ENCODE results near the gene SPATA24.

Gene SPATA24

GRCh38 chr5:139386050-139386438, 17.8 kb downstream of the SPATA24 start:
- DNase-seq (ENCODE audit: insufficient read length, low spot score) (no peak), FAIRE-seq (no peak)
- no peak for TF ChIP-seq POLR2A (IDR thresholded peaks at IDR 0.05; ENCODE audit: low read depth, low read length)

GRCh38 chr5:139385061-139386049, 18.5 kb downstream of the SPATA24 start:
- no peak for DNase-seq (ENCODE audit: insufficient read length, low spot score)

GRCh38 chr5:139384591-139385051, 19.3 kb downstream of the SPATA24 start:
- TF ChIP-seq POLR2A (IDR thresholded peaks at IDR 0.05; ENCODE audit: low read depth, low read length): no peak
- DNase-seq (ENCODE audit: insufficient read length, low spot score) (no peak), FAIRE-seq (no peak)

More at GRCh38 chr5:139385061-139386049, 18.5 kb downstream of the SPATA24 start:
- FAIRE-seq: no peak
- TF ChIP-seq POLR2A (IDR thresholded peaks at IDR 0.05; ENCODE audit: low read depth, low read length): no peak

GRCh38 chr5:139383993-139384590, 19.8 kb downstream of the SPATA24 start:
- TF ChIP-seq POLR2A (IDR thresholded peaks at IDR 0.05; ENCODE audit: low read depth, low read length): no peak
- no peak for DNase-seq (ENCODE audit: insufficient read length, low spot score)
- no peak for FAIRE-seq

GRCh38 chr5:139383275-139383992, 20.5 kb downstream of the SPATA24 start, which contains the start of gene SLC23A1:
TSS of gene SLC23A1 (minus strand) at chr5:139383297. CDS start at chr5:139383253, 44 bp downstream.
- FAIRE-seq (no peak), DNase-seq (ENCODE audit: insufficient read length, low spot score) (no peak)
- TF ChIP-seq POLR2A (IDR thresholded peaks at IDR 0.05; ENCODE audit: low read depth, low read length): no peak

- DNase-seq (ENCODE audit: insufficient read length, low spot score) (no peak), FAIRE-seq (no peak)
- TF ChIP-seq POLR2A (IDR thresholded peaks at IDR 0.05; ENCODE audit: low read depth, low read length): no peak
Measured at GRCh38 chr5:139382807-139383206, 21.1 kb downstream of the SPATA24 start.

- no peak for FAIRE-seq
Measured at GRCh38 chr5:139381837-139382761, 21.8 kb downstream of the SPATA24 start.

GRCh38 chr5:139379626-139380449, 24.1 kb downstream of the SPATA24 start:
- FAIRE-seq (no peak), DNase-seq (ENCODE audit: insufficient read length, low spot score) (no peak)
- no peak for TF ChIP-seq POLR2A (IDR thresholded peaks at IDR 0.05; ENCODE audit: low read depth, low read length)

More at GRCh38 chr5:139381837-139382761, 21.8 kb downstream of the SPATA24 start:
- DNase-seq (ENCODE audit: insufficient read length, low spot score): no peak
- no peak for TF ChIP-seq POLR2A (IDR thresholded peaks at IDR 0.05; ENCODE audit: low read depth, low read length)

- DNase-seq (ENCODE audit: insufficient read length, low spot score): no peak
- no peak for TF ChIP-seq POLR2A (IDR thresholded peaks at IDR 0.05; ENCODE audit: low read depth, low read length)
- FAIRE-seq: no peak
Measured at GRCh38 chr5:139378941-139379361, 24.9 kb downstream of the SPATA24 start.

- FAIRE-seq: no peak
- TF ChIP-seq POLR2A (IDR thresholded peaks at IDR 0.05; ENCODE audit: low read depth, low read length): no peak
- no peak for DNase-seq (ENCODE audit: insufficient read length, low spot score)
Measured at GRCh38 chr5:139378101-139378825, 25.6 kb downstream of the SPATA24 start.

- no peak for TF ChIP-seq POLR2A (IDR thresholded peaks at IDR 0.05; ENCODE audit: low read depth, low read length)
- FAIRE-seq (no peak), DNase-seq (ENCODE audit: insufficient read length, low spot score) (no peak)
Measured at GRCh38 chr5:139377226-139377625, 26.7 kb downstream of the SPATA24 start.

All from H54 (cell line).